Kidney (tissue), 14 donors: ENCODE measurements around the gene HSPH1. TPM values are rescaled to one million over a fixed set of nuclear protein-coding genes. Genes with fewer than 3 reads are reported as not detected.

Experiments used
- DNase-seq, 5 donors: peaks; one replicate each; pipeline ENCODE4 v3.0.0-alpha.2; 2013 to 2020
- FAIRE-seq: peaks from 2 replicates; lab custom pipeline; 2012; peaks lifted over from hg19 to GRCh38; lab: Jason Lieb, UNC
- H3K27ac ChIP-seq, 2 donors: one replicate each; pipeline ENCODE4 v1.7.0; 2013; ENCODE audit warnings: low read depth in 2 of 2, low read length in 2 of 2, inconsistent platforms in 1 of 2
- H3K27me3 ChIP-seq: one replicate; pipeline ENCODE4 v1.7.1; 2013; ENCODE audit warnings: low read length, inconsistent platforms; ENCODE audit not compliant: control insufficient read depth, insufficient read depth
- H3K36me3 ChIP-seq, 3 donors: one replicate each; pipeline versions ENCODE4 v1.7.0 to v1.7.1; 2013; ENCODE audit warnings: low read length in 3 of 3, control low read depth in 1 of 3, inconsistent platforms in 1 of 3; ENCODE audit not compliant: insufficient read depth in 3 of 3, control insufficient read depth in 2 of 3
- H3K4me1 ChIP-seq, 3 donors: one replicate each; pipeline versions ENCODE4 v1.7.0 to v1.7.1; 2013; ENCODE audit warnings: low read length in 3 of 3, inconsistent platforms in 1 of 3, low read depth in 1 of 3; ENCODE audit not compliant: control insufficient read depth in 2 of 3, insufficient read depth in 2 of 3
- H3K4me3 ChIP-seq, 3 donors: one replicate each; pipeline versions ENCODE4 v1.7.0 to v1.8.1; 2013; ENCODE audit warnings: low read length in 3 of 3, control low read depth in 1 of 3, inconsistent platforms in 1 of 3
- H3K9ac ChIP-seq, 3 donors: one replicate each; pipeline versions ENCODE4 v1.7.0 to v1.7.1; 2013; ENCODE audit warnings: low read length in 3 of 3, control low read depth in 1 of 3, inconsistent platforms in 1 of 3
- H3K9me3 ChIP-seq, 3 donors: one replicate each; pipeline versions ENCODE4 v1.7.0 to v1.7.1; 2013; ENCODE audit warnings: low read length in 3 of 3, control low read depth in 1 of 3, inconsistent platforms in 1 of 3; ENCODE audit not compliant: control insufficient read depth in 2 of 3, insufficient read depth in 1 of 3
- CTCF ChIP-seq: IDR thresholded peaks from 3 replicates; pipeline ENCODE4 v1.5.1; 2012; ENCODE audit warnings: mild to moderate bottlenecking, moderate library complexity, borderline replicate concordance; ENCODE audit not compliant: insufficient read depth; ENCODE audit errors: extremely low read depth
- intact Hi-C: fragments of 100-400 bp; cut with DNase I; formaldehyde crosslinking; loops from one replicate; pipeline ENCODE4 v1.11.1; 2022
- polyA plus RNA-seq: library from polyadenylated mRNA; stranded (reverse); fragments of 350-450 nt; fragmentation: Illumina TruSeq; extraction: RNeasy Lipid Tissue Mini Kit (QIAGEN cat#74804); gene quantifications from one replicate; pipeline ENCODE4 v1.2.3, GENCODE V29; 2014; ENCODE audit warnings: low read depth, low replicate concordance; ENCODE audit not compliant: insufficient read depth
- total RNA-seq: library from RNA; stranded (reverse); fragmentation: NEBNext Ultra II Directional; extraction: Animal tissue kit (Norgen Biotek cat#: 25700); gene quantifications from one replicate; pipeline ENCODE4 v1.2.1, GENCODE V29; 2021
- donor health status: control.
- donor health status: control.
- donor health status: control.
- donor health status: control.
- donor health status: control.
- donor health status: DM: yes; HTN: yes; CAD: no.
- donor health status: Normal renal cell carcinoma (clear cell type).

The HSPH1 gene
- total and polyA plus RNA-seq, 2 donors from 2014 or later = 46.2 to 66.2 TPM

GRCh38 chr13:31133621-31134020, 28.1 kb downstream of the HSPH1 start:
- H3K9me3 ChIP-seq = no peaks in the 10 kb centered on the region
- H3K4me1 ChIP-seq = no peaks in the 10 kb centered on the region
- FAIRE-seq (no peak), DNase-seq (no peak)
- no peak overlapping the region for H3K9ac ChIP-seq
- no peak overlapping the region for H3K4me3 ChIP-seq
- no peaks in the 10 kb centered on the region for H3K27me3 ChIP-seq
- peaks cover 5 to 18% (median 15%) of the 10 kb centered on the region in 3 donors for H3K36me3 ChIP-seq
- H3K27ac ChIP-seq = no peak overlapping the region
- no peak for TF ChIP-seq CTCF
- intact Hi-C loops = no loop called here

- Histone ChIP-seq H3K27me3 (no peaks in the 10 kb centered on the region), H3K36me3 (peaks cover 0 to 2% (median under 1%) of the 10 kb centered on the region in 3 donors), H3K4me1 (no peaks in the 10 kb centered on the region), H3K9me3 (no peaks in the 10 kb centered on the region), H3K27ac (no peak overlapping the region), H3K4me3 (no peak overlapping the region), H3K9ac (no peak overlapping the region)
- intact Hi-C loops = no loop called here
- no peak for TF ChIP-seq CTCF
- DNase-seq = no peak
- no peak for FAIRE-seq
These were observed 30.2 kb downstream of the HSPH1 start for GRCh38 chr13:31131470-31131961.

- Histone ChIP-seq H3K27ac (no peak overlapping the region), H3K27me3 (no peaks in the 10 kb centered on the region), H3K4me1 (no peaks in the 10 kb centered on the region), H3K4me3 (no peak overlapping the region), H3K36me3 (no peaks in the 10 kb centered on the region), H3K9me3 (no peaks in the 10 kb centered on the region), H3K9ac (no peak overlapping the region)
- no peak for TF ChIP-seq CTCF
- DNase-seq = no peak
- no peak for FAIRE-seq
- intact Hi-C loops = no loop called here
These were observed 32.3 kb downstream of the HSPH1 start for GRCh38 chr13:31129419-31129818.

GRCh38 chr13:31124204-31124603, 37.5 kb downstream of the HSPH1 start:
- H3K9me3 ChIP-seq = no peaks in the 10 kb centered on the region
- no peaks in the 10 kb centered on the region for H3K27me3 ChIP-seq
- no peak overlapping the region for H3K9ac ChIP-seq
- no peaks in the 10 kb centered on the region for H3K36me3 ChIP-seq
- no peaks in the 10 kb centered on the region for H3K4me1 ChIP-seq
- TF ChIP-seq CTCF = no peak
- intact Hi-C loops = no loop called here
- no peak for FAIRE-seq
- no peak overlapping the region for H3K27ac ChIP-seq
- DNase-seq = peak in 2 of 5 donors; percentile 7 to 24
- H3K4me3 ChIP-seq = no peak overlapping the region
